Lung (tissue), 12 donors: ENCODE data around the gene CD200. TPM values are rescaled to one million over a fixed set of nuclear protein-coding genes. Genes with fewer than 3 reads are reported as not detected.

Experiments used
- ATAC-seq: fragments of 200-7000 bp; cut with Tn5 transposase; one replicate; pipeline ENCODE4 v1.9.1; 2020; ENCODE audit warnings: moderate number of reproducible peaks; ENCODE audit not compliant: insufficient read depth, low FRiP score
- DNase-seq, 3 donors: peaks; one replicate each; pipeline ENCODE4 v3.0.0-alpha.2; 2013 to 2017
- H3K27ac ChIP-seq, 2 donors: one replicate each; pipeline ENCODE4 v1.5.1; 2013; ENCODE audit warnings: mild to moderate bottlenecking in 2 of 2, moderate library complexity in 2 of 2, control low read depth in 1 of 2, inconsistent platforms in 1 of 2, low read depth in 1 of 2, low read length in 1 of 2
- H3K27me3 ChIP-seq, 3 donors: one replicate each; pipeline ENCODE4 v1.5.1; 2013; ENCODE audit warnings: low read length in 2 of 3; ENCODE audit not compliant: control insufficient read depth in 3 of 3, insufficient read depth in 3 of 3
- H3K36me3 ChIP-seq, 4 donors: one replicate each; pipeline ENCODE4 v1.5.1; 2013; ENCODE audit warnings: low read length in 4 of 4, mild to moderate bottlenecking in 1 of 4, moderate library complexity in 1 of 4; ENCODE audit not compliant: control insufficient read depth in 4 of 4, insufficient read depth in 4 of 4
- H3K4me1 ChIP-seq, 5 donors: one replicate each; pipeline ENCODE4 v1.5.1; 2013; ENCODE audit warnings: low read length in 5 of 5, mild to moderate bottlenecking in 2 of 5, moderate library complexity in 1 of 5; ENCODE audit not compliant: control insufficient read depth in 5 of 5, insufficient read depth in 5 of 5
- H3K4me3 ChIP-seq: one replicate; pipeline ENCODE4 v1.5.1; 2013; ENCODE audit warnings: mild to moderate bottlenecking, control low read depth, moderate library complexity
- H3K9ac ChIP-seq, 2 donors: one replicate each; pipeline ENCODE4 v1.5.1; 2013; ENCODE audit warnings: low read length in 2 of 2, control low read depth in 1 of 2; ENCODE audit not compliant: insufficient read depth in 1 of 2
- H3K9me3 ChIP-seq, 4 donors: one replicate each; pipeline ENCODE4 v1.5.1; 2013; ENCODE audit warnings: low read length in 3 of 4, mild to moderate bottlenecking in 1 of 4, moderate library complexity in 1 of 4; ENCODE audit not compliant: control insufficient read depth in 4 of 4, insufficient read depth in 3 of 4
- WGBS, 2 donors: extraction: QIAGEN DNeasy Blood & Tissue Kit; methylation state at CpG; one replicate each; pipeline ENCODE4 v1.1.7; 2013; 5-methylcytosine and 5-hydroxymethylcytosine counted together
- polyA plus RNA-seq, 2 donors: library from polyadenylated mRNA; stranded (reverse); fragments of 200-250 nt; gene quantifications; one replicate each; pipeline ENCODE4 v1.2.1, GENCODE V29; 2013
- total RNA-seq, 2 donors: library from RNA; depleted of rRNA in 1 of 2; stranded (reverse); fragments of >200 nt in 1 of 2; gene quantifications; one replicate each; pipeline ENCODE4 v1.2.1, GENCODE V29; 2014 to 2021
- TF ChIP-seq, protein P1 (sequence below): IDR thresholded peaks from 2 replicates; pipeline ENCODE4 v1.5.1; 2012; ENCODE audit warnings: mild to moderate bottlenecking; ENCODE audit errors: control extremely low read depth, extremely low read depth
- donor health status: control.
- donor health status: control.
- donor health status: Bipolar disorder and iron deficiency.
- donor health status: healthy.
- donor health status: DM: yes; HTN: yes; CAD: no.

Gene CD200
- total and polyA plus RNA-seq, 4 donors: 4.6 to 21.6 (median 6.0) TPM

DNA sequence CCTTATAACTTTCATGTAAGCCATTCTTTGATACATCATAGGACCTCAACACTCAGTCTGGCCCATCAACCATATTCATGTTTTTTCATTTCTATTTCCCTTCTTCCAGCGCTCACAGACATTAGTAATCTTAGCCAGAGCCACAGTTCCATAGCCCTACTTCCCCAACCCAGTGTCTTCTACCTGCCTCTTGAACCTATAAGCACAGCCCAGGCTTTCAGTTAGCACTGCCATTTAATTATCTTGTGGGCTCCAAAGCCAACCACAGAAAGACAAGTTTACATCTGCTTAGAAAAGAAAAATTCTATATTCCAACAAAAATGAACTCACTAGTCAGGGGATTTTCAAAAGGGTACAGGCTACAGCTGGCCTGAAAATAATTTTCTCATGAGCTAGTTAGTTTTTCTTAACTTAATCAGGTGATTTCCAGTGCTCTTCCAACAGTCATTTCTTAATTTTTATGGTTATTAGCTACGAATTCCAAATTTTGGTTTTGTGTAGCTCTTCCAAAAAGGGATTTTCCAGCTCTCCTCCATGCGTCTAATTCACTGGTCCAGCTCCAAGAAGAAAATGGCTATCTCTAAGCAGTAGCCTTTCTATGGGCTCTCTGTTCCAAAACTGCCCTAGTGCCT, 13.7 kb downstream of the CD200 start:
- peaks cover 0 to 2% (median under 1%) of the 10 kb centered on the region in 4 donors for H3K9me3 ChIP-seq
- no peak overlapping the region for H3K4me3 ChIP-seq
- H3K27me3 ChIP-seq: no peaks in the 10 kb centered on the region
- H3K36me3 ChIP-seq: peaks cover 2 to 38% (median 19%) of the 10 kb centered on the region in 4 donors
- TF ChIP-seq, protein P1, sequence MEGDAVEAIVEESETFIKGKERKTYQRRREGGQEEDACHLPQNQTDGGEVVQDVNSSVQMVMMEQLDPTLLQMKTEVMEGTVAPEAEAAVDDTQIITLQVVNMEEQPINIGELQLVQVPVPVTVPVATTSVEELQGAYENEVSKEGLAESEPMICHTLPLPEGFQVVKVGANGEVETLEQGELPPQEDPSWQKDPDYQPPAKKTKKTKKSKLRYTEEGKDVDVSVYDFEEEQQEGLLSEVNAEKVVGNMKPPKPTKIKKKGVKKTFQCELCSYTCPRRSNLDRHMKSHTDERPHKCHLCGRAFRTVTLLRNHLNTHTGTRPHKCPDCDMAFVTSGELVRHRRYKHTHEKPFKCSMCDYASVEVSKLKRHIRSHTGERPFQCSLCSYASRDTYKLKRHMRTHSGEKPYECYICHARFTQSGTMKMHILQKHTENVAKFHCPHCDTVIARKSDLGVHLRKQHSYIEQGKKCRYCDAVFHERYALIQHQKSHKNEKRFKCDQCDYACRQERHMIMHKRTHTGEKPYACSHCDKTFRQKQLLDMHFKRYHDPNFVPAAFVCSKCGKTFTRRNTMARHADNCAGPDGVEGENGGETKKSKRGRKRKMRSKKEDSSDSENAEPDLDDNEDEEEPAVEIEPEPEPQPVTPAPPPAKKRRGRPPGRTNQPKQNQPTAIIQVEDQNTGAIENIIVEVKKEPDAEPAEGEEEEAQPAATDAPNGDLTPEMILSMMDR: no peak
- 89 to 97% methylated on average over 3 of the region's 3 CpGs for WGBS, 2 donors
- H3K9ac ChIP-seq: no peak overlapping the region
- no peak overlapping the region for H3K27ac ChIP-seq
- no peak for ATAC-seq
- no peak for DNase-seq
- peaks cover 0 to 6% (median 1%) of the 10 kb centered on the region in 5 donors for H3K4me1 ChIP-seq

DNA sequence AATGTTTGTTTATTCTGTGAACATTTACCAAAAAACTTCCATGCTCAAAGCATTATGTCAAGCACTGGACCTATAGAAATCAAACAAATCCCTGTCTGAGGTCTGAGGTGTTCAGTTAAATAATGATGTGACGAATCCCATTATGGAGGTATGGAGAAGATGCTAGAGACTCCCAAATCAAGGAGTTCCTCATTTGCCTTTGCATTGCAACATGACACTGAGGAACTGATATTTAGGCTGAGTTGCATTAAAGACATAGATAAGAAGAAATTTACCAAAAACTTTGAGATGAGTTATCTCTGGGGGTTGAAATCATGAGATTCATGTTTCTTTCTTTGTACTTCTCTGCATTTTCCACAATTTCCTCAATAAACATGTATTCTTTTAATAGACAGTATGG, 16.0 kb downstream of the CD200 start:
- H3K9ac ChIP-seq: no peak overlapping the region
- no peak overlapping the region for H3K27ac ChIP-seq
- no peaks in the 10 kb centered on the region for H3K9me3 ChIP-seq
- H3K4me1 ChIP-seq: peaks cover 0 to 7% (median 4%) of the 10 kb centered on the region in 5 donors
- TF ChIP-seq, protein P1: no peak
- H3K27me3 ChIP-seq: no peaks in the 10 kb centered on the region
- DNase-seq (no peak), ATAC-seq (no peak)
- WGBS, 2 donors: 79 to 92% methylated on average over 1 of the region's 1 CpG
- H3K4me3 ChIP-seq: no peak overlapping the region
- H3K36me3 ChIP-seq: peaks cover 2 to 47% (median 21%) of the 10 kb centered on the region in 4 donors

- Histone ChIP-seq H3K36me3 (peaks cover 2 to 48% (median 19%) of the 10 kb centered on the region in 4 donors), H3K9ac (no peak overlapping the region), H3K4me1 (peaks cover 0 to 7% (median 4%) of the 10 kb centered on the region in 5 donors), H3K27me3 (no peaks in the 10 kb centered on the region), H3K4me3 (no peak overlapping the region), H3K27ac (no peak overlapping the region), H3K9me3 (no peaks in the 10 kb centered on the region)
- DNase-seq (no peak), ATAC-seq (no peak)
- 91 to 93% methylated on average over 6 of the region's 6 CpGs for WGBS, 2 donors
- TF ChIP-seq, protein P1: no peak
Measured at GRCh38 chr3:112349557-112349956, 16.6 kb downstream of the CD200 start.
